ENCODE data around the gene KCTD10.

Gene KCTD10

GRCh38 chr12:109477185-109477962, at the start of gene KCTD10, which contains the start of gene UBE3B:
Gene KCTD10, minus strand, starts transcription at chr12:109477300. Its CDS starts 38 bp downstream, at chr12:109477262.
Gene UBE3B, plus strand, starts transcription at chr12:109477634. Its CDS starts 5,918 bp downstream, at chr12:109483552.
- no peaks in the 10 kb centered on the region for H3K27me3 ChIP-seq (ENCODE audit: control insufficient read depth in 1 of 2, insufficient read depth in 2 of 2, low read length in 2 of 2)
- H3K9me3 ChIP-seq (ENCODE audit: control insufficient read depth in 2 of 2, low read length in 2 of 2): no peaks in the 10 kb centered on the region
- peak within 1 kb of the TSS; percentile 100 for H3K4me3 ChIP-seq (ENCODE audit: low read length in 2 of 2)
- H3K9ac ChIP-seq (ENCODE audit: low read length in 2 of 2): peak within 1 kb of the TSS; percentile 80 to 99
- H3K36me3 ChIP-seq (ENCODE audit: control insufficient read depth in 2 of 2, insufficient read depth in 2 of 2, low read length in 2 of 2): peaks cover 0 to 7% of the 10 kb centered on the region in 2 donors
- peak within 1 kb of the TSS; percentile 97 for H3K27ac ChIP-seq (ENCODE audit: low read length)
- peaks cover 41% of the 10 kb centered on the region for H3K4me1 ChIP-seq (ENCODE audit: control insufficient read depth, insufficient read depth, low read length)

- Histone ChIP-seq H3K27me3 (ENCODE audit: control insufficient read depth in 1 of 2, insufficient read depth in 2 of 2, low read length in 2 of 2) (no peaks in the 10 kb centered on the region), H3K9ac (ENCODE audit: low read length in 2 of 2) (no peak overlapping the region), H3K4me1 (ENCODE audit: control insufficient read depth, insufficient read depth, low read length) (peaks cover 4% of the 10 kb centered on the region), H3K36me3 (ENCODE audit: control insufficient read depth in 2 of 2, insufficient read depth in 2 of 2, low read length in 2 of 2) (peaks cover 60 to 79% of the 10 kb centered on the region in 2 donors), H3K9me3 (ENCODE audit: control insufficient read depth in 2 of 2, low read length in 2 of 2) (no peaks in the 10 kb centered on the region), H3K4me3 (ENCODE audit: low read length in 2 of 2) (no peak overlapping the region), H3K27ac (ENCODE audit: low read length) (no peak overlapping the region)
These were observed 48.1 kb upstream of the KCTD10 start for GRCh38 chr12:109525279-109525585.

GRCh38 chr12:109524466-109525278, 47.6 kb upstream of the KCTD10 start:
- Histone ChIP-seq H3K27ac (ENCODE audit: low read length) (no peak overlapping the region), H3K4me3 (ENCODE audit: low read length in 2 of 2) (no peak overlapping the region), H3K9ac (ENCODE audit: low read length in 2 of 2) (no peak overlapping the region), H3K27me3 (ENCODE audit: control insufficient read depth in 1 of 2, insufficient read depth in 2 of 2, low read length in 2 of 2) (no peaks in the 10 kb centered on the region), H3K36me3 (ENCODE audit: control insufficient read depth in 2 of 2, insufficient read depth in 2 of 2, low read length in 2 of 2) (peaks cover 58 to 79% of the 10 kb centered on the region in 2 donors), H3K9me3 (ENCODE audit: control insufficient read depth in 2 of 2, low read length in 2 of 2) (no peaks in the 10 kb centered on the region), H3K4me1 (ENCODE audit: control insufficient read depth, insufficient read depth, low read length) (peaks cover 4% of the 10 kb centered on the region)

GRCh38 chr12:109523504-109523903, 46.4 kb upstream of the KCTD10 start:
- H3K27ac ChIP-seq (ENCODE audit: low read length): no peak overlapping the region
- H3K4me3 ChIP-seq (ENCODE audit: low read length in 2 of 2): no peak overlapping the region
- H3K27me3 ChIP-seq (ENCODE audit: control insufficient read depth in 1 of 2, insufficient read depth in 2 of 2, low read length in 2 of 2): no peaks in the 10 kb centered on the region
- peaks cover 68 to 82% of the 10 kb centered on the region in 2 donors for H3K36me3 ChIP-seq (ENCODE audit: control insufficient read depth in 2 of 2, insufficient read depth in 2 of 2, low read length in 2 of 2)
- peaks cover 4% of the 10 kb centered on the region for H3K4me1 ChIP-seq (ENCODE audit: control insufficient read depth, insufficient read depth, low read length)
- H3K9ac ChIP-seq (ENCODE audit: low read length in 2 of 2): no peak overlapping the region
- H3K9me3 ChIP-seq (ENCODE audit: control insufficient read depth in 2 of 2, low read length in 2 of 2): no peaks in the 10 kb centered on the region

GRCh38 chr12:109523071-109523470, 46.0 kb upstream of the KCTD10 start:
- Histone ChIP-seq H3K36me3 (ENCODE audit: control insufficient read depth in 2 of 2, insufficient read depth in 2 of 2, low read length in 2 of 2) (peaks cover 68 to 85% of the 10 kb centered on the region in 2 donors), H3K27ac (ENCODE audit: low read length) (no peak overlapping the region)

GRCh38 chr12:109521831-109522230, 44.7 kb upstream of the KCTD10 start:
- no peak overlapping the region for H3K9ac ChIP-seq (ENCODE audit: low read length in 2 of 2)
- no peaks in the 10 kb centered on the region for H3K9me3 ChIP-seq (ENCODE audit: control insufficient read depth in 2 of 2, low read length in 2 of 2)
- H3K27ac ChIP-seq (ENCODE audit: low read length): no peak overlapping the region
- no peak overlapping the region for H3K4me3 ChIP-seq (ENCODE audit: low read length in 2 of 2)
- H3K27me3 ChIP-seq (ENCODE audit: control insufficient read depth in 1 of 2, insufficient read depth in 2 of 2, low read length in 2 of 2): no peaks in the 10 kb centered on the region
- H3K36me3 ChIP-seq (ENCODE audit: control insufficient read depth in 2 of 2, insufficient read depth in 2 of 2, low read length in 2 of 2): peaks cover 68 to 88% of the 10 kb centered on the region in 2 donors
- peaks cover 4% of the 10 kb centered on the region for H3K4me1 ChIP-seq (ENCODE audit: control insufficient read depth, insufficient read depth, low read length)

More at GRCh38 chr12:109523071-109523470, 46.0 kb upstream of the KCTD10 start:
- no peak overlapping the region for H3K9ac ChIP-seq (ENCODE audit: low read length in 2 of 2)
- H3K9me3 ChIP-seq (ENCODE audit: control insufficient read depth in 2 of 2, low read length in 2 of 2): no peaks in the 10 kb centered on the region
- no peak overlapping the region for H3K4me3 ChIP-seq (ENCODE audit: low read length in 2 of 2)
- no peaks in the 10 kb centered on the region for H3K27me3 ChIP-seq (ENCODE audit: control insufficient read depth in 1 of 2, insufficient read depth in 2 of 2, low read length in 2 of 2)
- peaks cover 4% of the 10 kb centered on the region for H3K4me1 ChIP-seq (ENCODE audit: control insufficient read depth, insufficient read depth, low read length)

- Histone ChIP-seq H3K9me3 (ENCODE audit: control insufficient read depth in 2 of 2, low read length in 2 of 2) (no peaks in the 10 kb centered on the region), H3K4me3 (ENCODE audit: low read length in 2 of 2) (no peak overlapping the region), H3K4me1 (ENCODE audit: control insufficient read depth, insufficient read depth, low read length) (peaks cover 4% of the 10 kb centered on the region), H3K36me3 (ENCODE audit: control insufficient read depth in 2 of 2, insufficient read depth in 2 of 2, low read length in 2 of 2) (peaks cover 63 to 84% of the 10 kb centered on the region in 2 donors), H3K27ac (ENCODE audit: low read length) (peak overlapping the region; percentile 24), H3K27me3 (ENCODE audit: control insufficient read depth in 1 of 2, insufficient read depth in 2 of 2, low read length in 2 of 2) (no peaks in the 10 kb centered on the region), H3K9ac (ENCODE audit: low read length in 2 of 2) (no peak overlapping the region)
These were observed 42.7 kb upstream of the KCTD10 start for GRCh38 chr12:109519787-109520186.

GRCh38 chr12:109518820-109519665, 41.9 kb upstream of the KCTD10 start:
- peaks cover 4% of the 10 kb centered on the region for H3K4me1 ChIP-seq (ENCODE audit: control insufficient read depth, insufficient read depth, low read length)
- no peak overlapping the region for H3K4me3 ChIP-seq (ENCODE audit: low read length in 2 of 2)
- H3K27ac ChIP-seq (ENCODE audit: low read length): peak overlapping the region; percentile 24
- no peaks in the 10 kb centered on the region for H3K9me3 ChIP-seq (ENCODE audit: control insufficient read depth in 2 of 2, low read length in 2 of 2)
- H3K27me3 ChIP-seq (ENCODE audit: control insufficient read depth in 1 of 2, insufficient read depth in 2 of 2, low read length in 2 of 2): no peaks in the 10 kb centered on the region
- H3K9ac ChIP-seq (ENCODE audit: low read length in 2 of 2): peak overlapping the region in 1 of 2 donors; percentile 51
- H3K36me3 ChIP-seq (ENCODE audit: control insufficient read depth in 2 of 2, insufficient read depth in 2 of 2, low read length in 2 of 2): peaks cover 60 to 83% of the 10 kb centered on the region in 2 donors

- Histone ChIP-seq H3K27me3 (ENCODE audit: control insufficient read depth in 1 of 2, insufficient read depth in 2 of 2, low read length in 2 of 2) (no peaks in the 10 kb centered on the region), H3K9ac (ENCODE audit: low read length in 2 of 2) (no peak overlapping the region), H3K9me3 (ENCODE audit: control insufficient read depth in 2 of 2, low read length in 2 of 2) (no peaks in the 10 kb centered on the region), H3K27ac (ENCODE audit: low read length) (no peak overlapping the region), H3K4me1 (ENCODE audit: control insufficient read depth, insufficient read depth, low read length) (no peaks in the 10 kb centered on the region), H3K36me3 (ENCODE audit: control insufficient read depth in 2 of 2, insufficient read depth in 2 of 2, low read length in 2 of 2) (peaks cover 63 to 81% of the 10 kb centered on the region in 2 donors), H3K4me3 (ENCODE audit: low read length in 2 of 2) (no peak overlapping the region)
These were observed 40.5 kb upstream of the KCTD10 start for GRCh38 chr12:109517619-109518018.

GRCh38 chr12:109513977-109514376, 36.9 kb upstream of the KCTD10 start:
- no peak overlapping the region for H3K27ac ChIP-seq (ENCODE audit: low read length)
- no peaks in the 10 kb centered on the region for H3K4me1 ChIP-seq (ENCODE audit: control insufficient read depth, insufficient read depth, low read length)
- H3K4me3 ChIP-seq (ENCODE audit: low read length in 2 of 2): no peak overlapping the region
- no peaks in the 10 kb centered on the region for H3K27me3 ChIP-seq (ENCODE audit: control insufficient read depth in 1 of 2, insufficient read depth in 2 of 2, low read length in 2 of 2)
- H3K36me3 ChIP-seq (ENCODE audit: control insufficient read depth in 2 of 2, insufficient read depth in 2 of 2, low read length in 2 of 2): peaks cover 63 to 76% of the 10 kb centered on the region in 2 donors
- H3K9me3 ChIP-seq (ENCODE audit: control insufficient read depth in 2 of 2, low read length in 2 of 2): no peaks in the 10 kb centered on the region
- no peak overlapping the region for H3K9ac ChIP-seq (ENCODE audit: low read length in 2 of 2)
